DOHH2 (cell line): ENCODE measurements around the gene STK32C.

ENCODE experiments used
- EZH2phosphoT487 ChIP-seq: fragments of 200-600 bp; sonication (generic); IDR thresholded peaks from 2 replicates; pipeline ENCODE4 v1.6.1; 2017; ENCODE audit warnings: borderline replicate concordance, mild to moderate bottlenecking, antibody characterized with exemption, low read length, moderate library complexity, mixed read lengths
- TF ChIP-seq, protein P1 (sequence below): fragments of 200-600 bp; sonication (generic); IDR thresholded peaks from one replicate; pipeline ENCODE4 v1.5.1; 2014; ENCODE audit warnings: antibody characterized with exemption, mild to moderate bottlenecking, low read depth, low read length; ENCODE audit not compliant: poor library complexity, severe bottlenecking

DNA sequence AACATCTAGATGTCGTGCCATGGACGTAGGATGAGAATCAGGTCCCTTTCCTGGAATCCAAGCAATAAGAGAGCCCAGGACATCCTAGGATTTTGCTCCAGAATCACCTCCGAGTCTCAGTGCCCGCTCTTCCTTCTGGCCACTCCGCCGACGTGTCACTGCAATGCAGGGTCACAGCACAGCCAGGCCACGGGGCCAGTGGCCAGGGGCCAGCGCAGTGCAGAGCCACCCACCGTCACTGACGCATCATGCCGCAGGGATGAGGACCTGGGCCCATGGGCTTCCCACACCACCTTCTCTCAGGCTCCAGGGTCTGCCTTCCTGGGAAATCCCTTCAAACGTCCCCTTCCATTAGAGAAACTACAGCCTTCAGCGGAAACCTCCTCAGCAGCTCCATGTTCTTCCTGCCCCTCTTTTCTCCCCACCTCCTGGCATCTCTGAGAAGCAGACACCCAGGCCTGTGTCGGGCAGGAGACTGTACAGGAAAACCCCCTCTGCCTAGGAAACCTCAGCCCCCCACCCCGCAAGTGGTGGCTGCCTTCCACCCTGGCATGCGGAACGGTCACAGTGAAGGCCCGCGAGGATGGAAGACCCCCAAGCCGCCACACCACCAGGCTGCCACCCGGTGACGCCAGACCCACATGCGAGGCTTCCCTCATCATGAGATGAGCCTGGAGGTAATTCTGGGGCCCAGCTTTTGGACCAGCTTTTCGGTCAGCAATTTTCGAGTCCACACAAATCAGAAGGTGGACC, 32.1 kb downstream of the STK32C start:
- TF ChIP-seq, protein P1, sequence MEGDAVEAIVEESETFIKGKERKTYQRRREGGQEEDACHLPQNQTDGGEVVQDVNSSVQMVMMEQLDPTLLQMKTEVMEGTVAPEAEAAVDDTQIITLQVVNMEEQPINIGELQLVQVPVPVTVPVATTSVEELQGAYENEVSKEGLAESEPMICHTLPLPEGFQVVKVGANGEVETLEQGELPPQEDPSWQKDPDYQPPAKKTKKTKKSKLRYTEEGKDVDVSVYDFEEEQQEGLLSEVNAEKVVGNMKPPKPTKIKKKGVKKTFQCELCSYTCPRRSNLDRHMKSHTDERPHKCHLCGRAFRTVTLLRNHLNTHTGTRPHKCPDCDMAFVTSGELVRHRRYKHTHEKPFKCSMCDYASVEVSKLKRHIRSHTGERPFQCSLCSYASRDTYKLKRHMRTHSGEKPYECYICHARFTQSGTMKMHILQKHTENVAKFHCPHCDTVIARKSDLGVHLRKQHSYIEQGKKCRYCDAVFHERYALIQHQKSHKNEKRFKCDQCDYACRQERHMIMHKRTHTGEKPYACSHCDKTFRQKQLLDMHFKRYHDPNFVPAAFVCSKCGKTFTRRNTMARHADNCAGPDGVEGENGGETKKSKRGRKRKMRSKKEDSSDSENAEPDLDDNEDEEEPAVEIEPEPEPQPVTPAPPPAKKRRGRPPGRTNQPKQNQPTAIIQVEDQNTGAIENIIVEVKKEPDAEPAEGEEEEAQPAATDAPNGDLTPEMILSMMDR, result no peak
- TF ChIP-seq EZH2phosphoT487, result no peak
